Activated CD8-positive, alpha-beta T cell treated with anti-CD3 and anti-CD28 coated beads, Interleukin-2, amount 10 ng/mL, durations not matched to agents 7 days and 5 days (primary cell): Measurements from ENCODE around the gene HABP4. TPM values are rescaled to one million over a fixed set of nuclear protein-coding genes. Genes with fewer than 3 reads are reported as not detected.

Experiments used
- ATAC-seq: fragments of 150-1000 bp; cut with Tn5 transposase; one replicate; pipeline ENCODE4 v1.10.0; 2021; ENCODE audit warnings: moderate library complexity
- CTCF ChIA-PET: fragments of 350-600 bp; sonication (Branson Sonifier 250); formaldehyde crosslinking; loops from one replicate; lab custom pipeline; 2021; ENCODE audit warnings: antibody characterized with exemption; lab: Charles Lee
- POLR2A ChIA-PET: fragments of 350-600 bp; sonication (Branson Sonifier 250); formaldehyde crosslinking; loops from one replicate; lab custom pipeline; 2021; ENCODE audit warnings: antibody characterized with exemption; lab: Charles Lee
- DNase-seq: peaks from one replicate; pipeline ENCODE4 v3.0.0-alpha.2; 2020
- H3K27ac Mint-ChIP-seq: one replicate; pipeline ENCODE4 v1.8.0; 2021; ENCODE audit warnings: mild to moderate bottlenecking, mixed read lengths
- H3K27me3 Mint-ChIP-seq: one replicate; pipeline ENCODE4 v1.8.0; 2021; ENCODE audit warnings: low read depth, mixed read lengths
- H3K36me3 Mint-ChIP-seq: one replicate; pipeline ENCODE4 v1.8.0; 2021; ENCODE audit warnings: low read depth, mixed read lengths
- H3K4me1 Mint-ChIP-seq: one replicate; pipeline ENCODE4 v1.8.0; 2021; ENCODE audit warnings: low read depth, mixed read lengths
- H3K4me3 Mint-ChIP-seq: one replicate; pipeline ENCODE4 v1.8.0; 2021; ENCODE audit warnings: mild to moderate bottlenecking, mixed read lengths
- H3K9me3 Mint-ChIP-seq: one replicate; pipeline ENCODE4 v1.8.0; 2022; ENCODE audit warnings: mixed read lengths; ENCODE audit not compliant: insufficient read depth
- total RNA-seq, 2 experiments: library from RNA; stranded (reverse); gene quantifications; one replicate each; pipeline ENCODE4 v1.2.3, GENCODE V29; 2021

The HABP4 gene
- total RNA-seq, 2 experiments from 2014 or later = 4.1 to 5.0 TPM

GRCh38 chr9:96459268-96460007, 9.5 kb downstream of the HABP4 start:
- Mint-ChIP-seq H3K36me3 (no peaks in the 10 kb centered on the region), H3K27ac (no peak overlapping the region), H3K9me3 (no peaks in the 10 kb centered on the region), H3K27me3 (no peaks in the 10 kb centered on the region), H3K4me1 (no peaks in the 10 kb centered on the region), H3K4me3 (no peak overlapping the region)
- DNase-seq = no peak
- POLR2A ChIA-PET = no interaction called here
- ATAC-seq = no peak
- CTCF ChIA-PET = interaction anchor here (2.0 kb wide), 1 partner anchor 10 kb away, joined by 6 read pairs; the partner anchor contains the start of gene HABP4

- no peaks in the 10 kb centered on the region for H3K4me1 Mint-ChIP-seq
- no peak for ATAC-seq
- no peaks in the 10 kb centered on the region for H3K27me3 Mint-ChIP-seq
- H3K27ac Mint-ChIP-seq = no peak overlapping the region
- no peak overlapping the region for H3K4me3 Mint-ChIP-seq
- no peaks in the 10 kb centered on the region for H3K36me3 Mint-ChIP-seq
- no peaks in the 10 kb centered on the region for H3K9me3 Mint-ChIP-seq
- no peak for DNase-seq
- ChIA-PET POLR2A (no interaction called here), CTCF (interaction anchor here (0.6 to 2.0 kb wide), 2 partner anchors 11 to 143 kb away, joined by 3 to 6 read pairs; partner anchors contain the start of gene HABP4)
Measured at GRCh38 chr9:96460470-96460869, 10.5 kb downstream of the HABP4 start.

- CTCF ChIA-PET = interaction anchor here (2.0 kb wide), 1 partner anchor 11 kb away, joined by 6 read pairs; the partner anchor contains the start of gene HABP4
- Mint-ChIP-seq H3K27ac (no peak overlapping the region), H3K27me3 (no peaks in the 10 kb centered on the region)
Measured at GRCh38 chr9:96460882-96461281, 10.9 kb downstream of the HABP4 start.

GRCh38 chr9:96461336-96461735, 11.4 kb downstream of the HABP4 start:
- Mint-ChIP-seq H3K9me3 (no peaks in the 10 kb centered on the region), H3K4me1 (no peaks in the 10 kb centered on the region), H3K27ac (no peak overlapping the region), H3K36me3 (no peaks in the 10 kb centered on the region), H3K27me3 (no peaks in the 10 kb centered on the region), H3K4me3 (no peak overlapping the region)
- ChIA-PET POLR2A (no interaction called here), CTCF (interaction anchor here (1.0 kb wide), 1 partner anchor 9 kb away, joined by 3 read pairs; no protein-coding TSS in a partner anchor)
- DNase-seq = no peak
- ATAC-seq = no peak

More at GRCh38 chr9:96460882-96461281, 10.9 kb downstream of the HABP4 start:
- no peak for DNase-seq
- Mint-ChIP-seq H3K36me3 (no peaks in the 10 kb centered on the region), H3K9me3 (no peaks in the 10 kb centered on the region), H3K4me1 (no peaks in the 10 kb centered on the region), H3K4me3 (no peak overlapping the region)
- POLR2A ChIA-PET = no interaction called here
- no peak for ATAC-seq

GRCh38 chr9:96462541-96462940, 12.6 kb downstream of the HABP4 start:
- Mint-ChIP-seq H3K9me3 (no peaks in the 10 kb centered on the region), H3K4me1 (no peaks in the 10 kb centered on the region), H3K27me3 (no peaks in the 10 kb centered on the region), H3K4me3 (no peak overlapping the region), H3K27ac (no peak overlapping the region), H3K36me3 (no peaks in the 10 kb centered on the region)
- ATAC-seq = no peak
- POLR2A ChIA-PET = no interaction called here
- no peak for DNase-seq
- CTCF ChIA-PET = no interaction called here

- ATAC-seq = no peak
- Mint-ChIP-seq H3K36me3 (no peaks in the 10 kb centered on the region), H3K27ac (no peak overlapping the region), H3K27me3 (no peaks in the 10 kb centered on the region), H3K4me1 (no peaks in the 10 kb centered on the region), H3K9me3 (no peaks in the 10 kb centered on the region), H3K4me3 (no peak overlapping the region)
- DNase-seq = no peak
- CTCF ChIA-PET = no interaction called here
- POLR2A ChIA-PET = no interaction called here
Measured at GRCh38 chr9:96464426-96464825, 14.5 kb downstream of the HABP4 start.

GRCh38 chr9:96467784-96468183, 17.8 kb downstream of the HABP4 start:
- H3K27me3 Mint-ChIP-seq = no peaks in the 10 kb centered on the region
- H3K4me3 Mint-ChIP-seq = no peak overlapping the region
- peaks cover 4% of the 10 kb centered on the region for H3K36me3 Mint-ChIP-seq
- no peaks in the 10 kb centered on the region for H3K9me3 Mint-ChIP-seq
- ChIA-PET CTCF (no interaction called here), POLR2A (interaction anchor here (0.6 kb wide), 1 partner anchor 755 kb away, joined by 3 read pairs; no protein-coding TSS in a partner anchor)
- no peaks in the 10 kb centered on the region for H3K4me1 Mint-ChIP-seq
- no peak for ATAC-seq
- DNase-seq = no peak
- no peak overlapping the region for H3K27ac Mint-ChIP-seq

- no peak overlapping the region for H3K27ac Mint-ChIP-seq
- CTCF ChIA-PET = no interaction called here
Measured at GRCh38 chr9:96476013-96476412, 26.0 kb downstream of the HABP4 start.

GRCh38 chr9:96476591-96476990, 26.6 kb downstream of the HABP4 start:
- ATAC-seq (no peak), DNase-seq (no peak)
- Mint-ChIP-seq H3K9me3 (no peaks in the 10 kb centered on the region), H3K4me1 (no peaks in the 10 kb centered on the region), H3K27me3 (no peaks in the 10 kb centered on the region), H3K27ac (no peak overlapping the region), H3K4me3 (no peak overlapping the region), H3K36me3 (peaks cover under 1% of the 10 kb centered on the region)
- ChIA-PET CTCF (interaction anchor here (1.2 kb wide), 2 partner anchors 10 to 11 kb away, joined by 3 to 4 read pairs; no protein-coding TSS in a partner anchor), POLR2A (no interaction called here)

More at GRCh38 chr9:96476013-96476412, 26.0 kb downstream of the HABP4 start:
- no peak for DNase-seq
- Mint-ChIP-seq H3K27me3 (no peaks in the 10 kb centered on the region), H3K4me3 (no peak overlapping the region), H3K4me1 (no peaks in the 10 kb centered on the region), H3K9me3 (no peaks in the 10 kb centered on the region), H3K36me3 (peaks cover 4% of the 10 kb centered on the region)
- POLR2A ChIA-PET = no interaction called here
- no peak for ATAC-seq

GRCh38 chr9:96478829-96479371, 28.9 kb downstream of the HABP4 start:
- ChIA-PET POLR2A (no interaction called here), CTCF (no interaction called here)
- no peak overlapping the region for H3K27ac Mint-ChIP-seq
- DNase-seq (no peak), ATAC-seq (no peak)
- no peaks in the 10 kb centered on the region for H3K27me3 Mint-ChIP-seq
- H3K36me3 Mint-ChIP-seq = no peaks in the 10 kb centered on the region
- H3K4me1 Mint-ChIP-seq = no peaks in the 10 kb centered on the region
- no peak overlapping the region for H3K4me3 Mint-ChIP-seq
- no peaks in the 10 kb centered on the region for H3K9me3 Mint-ChIP-seq

- no peak for ATAC-seq
- CTCF ChIA-PET = no interaction called here
Measured at GRCh38 chr9:96480736-96481135, 30.8 kb downstream of the HABP4 start.

GRCh38 chr9:96482476-96482875, 32.5 kb downstream of the HABP4 start:
- H3K9me3 Mint-ChIP-seq = no peaks in the 10 kb centered on the region
- ATAC-seq (no peak), DNase-seq (no peak)
- POLR2A ChIA-PET = no interaction called here
- CTCF ChIA-PET = no interaction called here
- H3K27me3 Mint-ChIP-seq = no peaks in the 10 kb centered on the region
- no peaks in the 10 kb centered on the region for H3K4me1 Mint-ChIP-seq
- peaks cover 2% of the 10 kb centered on the region for H3K36me3 Mint-ChIP-seq
- no peak overlapping the region for H3K27ac Mint-ChIP-seq
- H3K4me3 Mint-ChIP-seq = no peak overlapping the region

More at GRCh38 chr9:96480736-96481135, 30.8 kb downstream of the HABP4 start:
- no peak for DNase-seq
- no peaks in the 10 kb centered on the region for H3K27me3 Mint-ChIP-seq
- POLR2A ChIA-PET = no interaction called here
- H3K9me3 Mint-ChIP-seq = no peaks in the 10 kb centered on the region
- H3K27ac Mint-ChIP-seq = no peak overlapping the region
- no peaks in the 10 kb centered on the region for H3K4me1 Mint-ChIP-seq
- H3K36me3 Mint-ChIP-seq = peaks cover 2% of the 10 kb centered on the region
- H3K4me3 Mint-ChIP-seq = no peak overlapping the region
